Measurements from ENCODE around the gene CEP170B. TPM values are rescaled to one million over a fixed set of nuclear protein-coding genes. Genes with fewer than 3 reads are reported as not detected.

CEP170B gene
- total and polyA plus RNA-seq, 9 of the 15 experiments (the other 6 are each of a cell fraction or from before 2014, with no cell fraction given): 0.01 to 10.2 (median 2.2) TPM

DNA sequence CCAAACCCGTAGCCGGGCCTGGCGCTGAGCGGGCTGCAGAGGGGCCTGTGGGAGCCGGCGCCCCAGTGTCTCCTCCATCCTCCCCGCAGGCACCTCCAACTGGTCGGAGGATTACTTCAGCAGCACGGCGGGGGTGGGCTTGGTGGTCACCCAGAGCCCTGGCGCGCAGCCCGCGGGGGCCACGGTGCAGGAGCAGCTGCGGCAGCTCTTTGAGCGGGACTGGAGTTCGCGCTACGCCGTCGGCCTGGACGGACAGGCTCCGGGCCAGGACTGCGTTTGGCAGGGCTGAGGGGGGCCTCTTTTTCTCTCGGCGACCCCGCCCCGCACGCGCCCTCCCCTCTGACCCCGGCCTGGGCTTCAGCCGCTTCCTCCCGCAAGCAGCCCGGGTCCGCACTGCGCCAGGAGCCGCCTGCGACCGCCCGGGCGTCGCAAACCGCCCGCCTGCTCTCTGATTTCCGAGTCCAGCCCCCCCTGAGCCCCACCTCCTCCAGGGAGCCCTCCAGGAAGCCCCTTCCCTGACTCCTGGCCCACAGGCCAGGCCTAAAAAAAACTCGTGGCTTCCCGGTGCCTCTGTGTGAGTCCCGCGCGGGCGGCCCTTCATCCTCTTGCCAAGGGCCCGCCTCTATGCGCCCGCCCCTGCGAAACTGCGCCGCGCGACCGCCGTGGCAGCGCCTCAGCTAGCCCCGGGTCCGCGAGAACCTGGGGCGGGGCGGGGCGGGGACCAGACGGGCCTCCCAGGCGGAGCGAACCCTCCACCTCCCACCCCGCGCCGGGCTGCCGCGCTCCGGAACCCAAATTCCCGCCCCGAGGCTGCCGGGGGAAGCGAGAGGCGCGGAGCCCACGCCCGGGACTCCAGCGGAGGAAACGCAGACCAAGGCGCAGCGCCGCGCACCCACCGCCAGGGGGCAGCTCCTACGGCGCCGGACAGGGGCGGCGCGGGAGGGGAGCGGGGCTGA, 67.9 kb downstream of the CEP170B start (continued):
- no peak for TF ChIP-seq CLOCK (CRISPR knock-in tag; IDR thresholded peaks at IDR 0.05; ENCODE audit: borderline replicate concordance)
- peak; percentile 50 to 83; a peak in 1 of 4 replicates for TF ChIP-seq UBTF (IDR thresholded peaks at IDR 0.05; ENCODE audit: borderline replicate concordance in 1 of 2, low read depth in 2 of 2, low read length in 2 of 2)
- TF ChIP-seq, protein P1, sequence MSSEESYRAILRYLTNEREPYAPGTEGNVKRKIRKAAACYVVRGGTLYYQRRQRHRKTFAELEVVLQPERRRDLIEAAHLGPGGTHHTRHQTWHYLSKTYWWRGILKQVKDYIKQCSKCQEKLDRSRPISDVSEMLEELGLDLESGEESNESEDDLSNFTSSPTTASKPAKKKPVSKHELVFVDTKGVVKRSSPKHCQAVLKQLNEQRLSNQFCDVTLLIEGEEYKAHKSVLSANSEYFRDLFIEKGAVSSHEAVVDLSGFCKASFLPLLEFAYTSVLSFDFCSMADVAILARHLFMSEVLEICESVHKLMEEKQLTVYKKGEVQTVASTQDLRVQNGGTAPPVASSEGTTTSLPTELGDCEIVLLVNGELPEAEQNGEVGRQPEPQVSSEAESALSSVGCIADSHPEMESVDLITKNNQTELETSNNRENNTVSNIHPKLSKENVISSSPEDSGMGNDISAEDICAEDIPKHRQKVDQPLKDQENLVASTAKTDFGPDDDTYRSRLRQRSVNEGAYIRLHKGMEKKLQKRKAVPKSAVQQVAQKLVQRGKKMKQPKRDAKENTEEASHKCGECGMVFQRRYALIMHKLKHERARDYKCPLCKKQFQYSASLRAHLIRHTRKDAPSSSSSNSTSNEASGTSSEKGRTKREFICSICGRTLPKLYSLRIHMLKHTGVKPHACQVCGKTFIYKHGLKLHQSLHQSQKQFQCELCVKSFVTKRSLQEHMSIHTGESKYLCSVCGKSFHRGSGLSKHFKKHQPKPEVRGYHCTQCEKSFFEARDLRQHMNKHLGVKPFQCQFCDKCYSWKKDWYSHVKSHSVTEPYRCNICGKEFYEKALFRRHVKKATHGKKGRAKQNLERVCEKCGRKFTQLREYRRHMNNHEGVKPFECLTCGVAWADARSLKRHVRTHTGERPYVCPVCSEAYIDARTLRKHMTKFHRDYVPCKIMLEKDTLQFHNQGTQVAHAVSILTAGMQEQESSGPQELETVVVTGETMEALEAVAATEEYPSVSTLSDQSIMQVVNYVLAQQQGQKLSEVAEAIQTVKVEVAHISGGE (CRISPR knock-in tag; IDR thresholded peaks at IDR 0.05): peak; percentile 91 to 97 (median 97)
- TF ChIP-seq ZFP36 (IDR thresholded peaks at IDR 0.05; ENCODE audit: low read depth, low read length, partially characterized antibody): peak; percentile 94
- TF ChIP-seq MTA3 (IDR thresholded peaks at IDR 0.05; ENCODE audit: borderline replicate concordance): 0 out of 2 replicates have a peak, but pooled peaks have one; percentile 25
- TF ChIP-seq FIP1L1 (IDR thresholded peaks at IDR 0.05; ENCODE audit: low read depth, low read length, poor library complexity, severe bottlenecking): peak; percentile 24
- TF ChIP-seq NR2C2 (CRISPR knock-in tag; IDR thresholded peaks at IDR 0.05): no peak
- TF ChIP-seq NR2C2 (tag; IDR thresholded peaks at IDR 0.05): 0 out of 2 replicates have a peak, but pooled peaks have one; percentile 18
- TF ChIP-seq, protein P2, sequence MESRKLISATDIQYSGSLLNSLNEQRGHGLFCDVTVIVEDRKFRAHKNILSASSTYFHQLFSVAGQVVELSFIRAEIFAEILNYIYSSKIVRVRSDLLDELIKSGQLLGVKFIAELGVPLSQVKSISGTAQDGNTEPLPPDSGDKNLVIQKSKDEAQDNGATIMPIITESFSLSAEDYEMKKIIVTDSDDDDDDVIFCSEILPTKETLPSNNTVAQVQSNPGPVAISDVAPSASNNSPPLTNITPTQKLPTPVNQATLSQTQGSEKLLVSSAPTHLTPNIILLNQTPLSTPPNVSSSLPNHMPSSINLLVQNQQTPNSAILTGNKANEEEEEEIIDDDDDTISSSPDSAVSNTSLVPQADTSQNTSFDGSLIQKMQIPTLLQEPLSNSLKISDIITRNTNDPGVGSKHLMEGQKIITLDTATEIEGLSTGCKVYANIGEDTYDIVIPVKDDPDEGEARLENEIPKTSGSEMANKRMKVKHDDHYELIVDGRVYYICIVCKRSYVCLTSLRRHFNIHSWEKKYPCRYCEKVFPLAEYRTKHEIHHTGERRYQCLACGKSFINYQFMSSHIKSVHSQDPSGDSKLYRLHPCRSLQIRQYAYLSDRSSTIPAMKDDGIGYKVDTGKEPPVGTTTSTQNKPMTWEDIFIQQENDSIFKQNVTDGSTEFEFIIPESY (CRISPR knock-in tag; IDR thresholded peaks at IDR 0.05): peak; percentile 44; the same call in 1 of the 2 replicates
- TF ChIP-seq, protein P3, sequence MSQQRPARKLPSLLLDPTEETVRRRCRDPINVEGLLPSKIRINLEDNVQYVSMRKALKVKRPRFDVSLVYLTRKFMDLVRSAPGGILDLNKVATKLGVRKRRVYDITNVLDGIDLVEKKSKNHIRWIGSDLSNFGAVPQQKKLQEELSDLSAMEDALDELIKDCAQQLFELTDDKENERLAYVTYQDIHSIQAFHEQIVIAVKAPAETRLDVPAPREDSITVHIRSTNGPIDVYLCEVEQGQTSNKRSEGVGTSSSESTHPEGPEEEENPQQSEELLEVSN (IDR thresholded peaks at IDR 0.05; ENCODE audit: borderline replicate concordance in 1 of 2, extremely low read depth in 1 of 2, insufficient read depth in 1 of 2, insufficient read length in 1 of 2, low read depth in 1 of 2, low read length in 1 of 2, poor library complexity in 1 of 2, severe bottlenecking in 1 of 2): peak in 1 of 2 experiments; percentile 55
- peak; percentile 15; the same call in 1 of the 2 replicates for TF ChIP-seq NFIC (IDR thresholded peaks at IDR 0.05)

Measured in K562 (cell line).